ENCODE results near the gene TMEM17. TPM values are rescaled to one million over a fixed set of nuclear protein-coding genes. Genes with fewer than 3 reads are reported as not detected.

Gene TMEM17
- total and polyA plus RNA-seq, 2 donors (not counting 3 experiments of a cell fraction or from before 2014, with no cell fraction given), result 0.91 to 2.0 TPM

DNA sequence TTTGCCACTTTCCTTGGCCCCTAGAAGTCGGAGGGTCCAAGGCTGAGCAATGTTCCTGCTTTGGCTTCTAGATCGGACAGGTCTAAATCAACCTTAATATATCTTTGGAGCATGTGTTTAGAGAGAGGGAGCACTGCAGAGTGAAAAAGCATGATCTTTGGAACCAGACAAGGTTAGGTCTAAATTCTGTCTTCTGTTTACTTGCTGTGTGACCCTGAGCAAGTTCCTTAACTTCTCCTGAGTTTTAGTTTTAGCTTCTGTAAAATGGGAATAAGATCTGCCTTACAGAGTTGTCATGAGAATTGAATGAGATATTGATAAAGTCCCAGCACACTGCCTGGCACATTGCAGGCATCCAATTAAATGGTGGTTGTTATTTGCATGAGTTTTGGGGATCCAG is 13.9 kb downstream of the TMEM17 start:
- Histone ChIP-seq H3K9me1 (replicated peaks; ENCODE audit: control insufficient read depth, extremely low read depth, insufficient read depth, low read length) (no peaks in the 10 kb centered on the region), H3K9me3 (replicated peaks; ENCODE audit: control insufficient read depth, insufficient read depth, low read length) (no peaks in the 10 kb centered on the region), H3K9ac (replicated peaks; ENCODE audit: extremely low read depth, insufficient read depth, low read length) (no peak overlapping the region), H3K27me3 (ENCODE audit: control insufficient read depth in 2 of 2, insufficient read depth in 2 of 2, low read length in 2 of 2) (no peaks in the 10 kb centered on the region), H3K27ac (ENCODE audit: insufficient read depth, low read depth, low read length) (no peak overlapping the region), H4K20me1 (replicated peaks; ENCODE audit: control insufficient read depth, extremely low read depth, insufficient read depth, low read length) (no peaks in the 10 kb centered on the region), H3K4me1 (ENCODE audit: control insufficient read depth, extremely low read depth, insufficient read depth, low read length) (no peaks in the 10 kb centered on the region), H2AFZ (ENCODE audit: low read depth, low read length) (no peak overlapping the region), H3K4me2 (ENCODE audit: insufficient read depth, low read length) (no peak overlapping the region), H3K36me3 (ENCODE audit: control insufficient read depth in 2 of 2, extremely low read depth in 1 of 2, insufficient read depth in 2 of 2, low read length in 2 of 2) (no peaks in the 10 kb centered on the region), H3K4me3 (replicated peaks in 1 of 3; ENCODE audit: insufficient read depth in 1 of 3, low read depth in 1 of 3, low read length in 3 of 3) (no peak overlapping the region), H3K79me2 (ENCODE audit: control insufficient read depth, insufficient read depth, low read length) (no peaks in the 10 kb centered on the region)
- DNase-seq (ENCODE audit: low read depth, low spot score), result no peak
- no peak for TF ChIP-seq POLR2A (IDR thresholded peaks at IDR 0.05; ENCODE audit: low read depth, low read length)
- no peak for TF ChIP-seq FOS (IDR thresholded peaks at IDR 0.05; ENCODE audit: borderline replicate concordance, insufficient read depth, low read length)
- no peak for TF ChIP-seq EZH2 (IDR thresholded peaks at IDR 0.05; ENCODE audit: borderline replicate concordance, low read depth, low read length, severe bottlenecking)
- TF ChIP-seq POLR2AphosphoS5 (IDR thresholded peaks at IDR 0.05; ENCODE audit: insufficient read depth, low read depth, low read length), result no peak
- TF ChIP-seq, protein P1, sequence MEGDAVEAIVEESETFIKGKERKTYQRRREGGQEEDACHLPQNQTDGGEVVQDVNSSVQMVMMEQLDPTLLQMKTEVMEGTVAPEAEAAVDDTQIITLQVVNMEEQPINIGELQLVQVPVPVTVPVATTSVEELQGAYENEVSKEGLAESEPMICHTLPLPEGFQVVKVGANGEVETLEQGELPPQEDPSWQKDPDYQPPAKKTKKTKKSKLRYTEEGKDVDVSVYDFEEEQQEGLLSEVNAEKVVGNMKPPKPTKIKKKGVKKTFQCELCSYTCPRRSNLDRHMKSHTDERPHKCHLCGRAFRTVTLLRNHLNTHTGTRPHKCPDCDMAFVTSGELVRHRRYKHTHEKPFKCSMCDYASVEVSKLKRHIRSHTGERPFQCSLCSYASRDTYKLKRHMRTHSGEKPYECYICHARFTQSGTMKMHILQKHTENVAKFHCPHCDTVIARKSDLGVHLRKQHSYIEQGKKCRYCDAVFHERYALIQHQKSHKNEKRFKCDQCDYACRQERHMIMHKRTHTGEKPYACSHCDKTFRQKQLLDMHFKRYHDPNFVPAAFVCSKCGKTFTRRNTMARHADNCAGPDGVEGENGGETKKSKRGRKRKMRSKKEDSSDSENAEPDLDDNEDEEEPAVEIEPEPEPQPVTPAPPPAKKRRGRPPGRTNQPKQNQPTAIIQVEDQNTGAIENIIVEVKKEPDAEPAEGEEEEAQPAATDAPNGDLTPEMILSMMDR (IDR thresholded peaks at IDR 0.05; ENCODE audit: extremely low read depth in 1 of 2, insufficient read depth in 1 of 2, low read depth in 1 of 2, low read length in 2 of 2), result no peak
- TF ChIP-seq, protein P2, sequence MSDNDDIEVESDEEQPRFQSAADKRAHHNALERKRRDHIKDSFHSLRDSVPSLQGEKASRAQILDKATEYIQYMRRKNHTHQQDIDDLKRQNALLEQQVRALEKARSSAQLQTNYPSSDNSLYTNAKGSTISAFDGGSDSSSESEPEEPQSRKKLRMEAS (IDR thresholded peaks at IDR 0.05; ENCODE audit: insufficient read depth, insufficient read length), result no peak
- no peak for TF ChIP-seq GATA2 (IDR thresholded peaks at IDR 0.05; ENCODE audit: insufficient read depth, insufficient read length, low read depth, low read length)
- TF ChIP-seq MYC (IDR thresholded peaks at IDR 0.05; ENCODE audit: low read depth, low read length), result no peak
- TF ChIP-seq JUN (IDR thresholded peaks at IDR 0.05; ENCODE audit: borderline replicate concordance, insufficient read depth, insufficient read length, low read depth), result no peak
- intact Hi-C loops (cut with micrococcal nuclease) (no loop called here), dilution Hi-C loops (cut with MboI; ENCODE audit: extremely low pct_ligation_motif_present, low sequenced_read_pairs) (no loop called here)
- BruUV-seq (replicated peaks), result no TSS peak
- POLR2A ChIA-PET, result no interaction called here
- CTCF ChIA-PET, result interaction anchor here (1.0 to 1.8 kb wide), 3 partner anchors 14 to 933 kb away, joined by 3 to 5 read pairs (median 3); no protein-coding TSS in a partner anchor
- FAIRE-seq, result no peak
